CD4-positive, alpha-beta T cell treated with Interleukin-2 at 100 ng/mL for 4 hours (primary cell): ENCODE data around the gene SYT7.

ENCODE experiments used
- DNase-seq: peaks from one replicate; pipeline ENCODE4 v3.0.0-alpha.2; 2020; ENCODE audit warnings: low spot score

Gene SYT7

DNA sequence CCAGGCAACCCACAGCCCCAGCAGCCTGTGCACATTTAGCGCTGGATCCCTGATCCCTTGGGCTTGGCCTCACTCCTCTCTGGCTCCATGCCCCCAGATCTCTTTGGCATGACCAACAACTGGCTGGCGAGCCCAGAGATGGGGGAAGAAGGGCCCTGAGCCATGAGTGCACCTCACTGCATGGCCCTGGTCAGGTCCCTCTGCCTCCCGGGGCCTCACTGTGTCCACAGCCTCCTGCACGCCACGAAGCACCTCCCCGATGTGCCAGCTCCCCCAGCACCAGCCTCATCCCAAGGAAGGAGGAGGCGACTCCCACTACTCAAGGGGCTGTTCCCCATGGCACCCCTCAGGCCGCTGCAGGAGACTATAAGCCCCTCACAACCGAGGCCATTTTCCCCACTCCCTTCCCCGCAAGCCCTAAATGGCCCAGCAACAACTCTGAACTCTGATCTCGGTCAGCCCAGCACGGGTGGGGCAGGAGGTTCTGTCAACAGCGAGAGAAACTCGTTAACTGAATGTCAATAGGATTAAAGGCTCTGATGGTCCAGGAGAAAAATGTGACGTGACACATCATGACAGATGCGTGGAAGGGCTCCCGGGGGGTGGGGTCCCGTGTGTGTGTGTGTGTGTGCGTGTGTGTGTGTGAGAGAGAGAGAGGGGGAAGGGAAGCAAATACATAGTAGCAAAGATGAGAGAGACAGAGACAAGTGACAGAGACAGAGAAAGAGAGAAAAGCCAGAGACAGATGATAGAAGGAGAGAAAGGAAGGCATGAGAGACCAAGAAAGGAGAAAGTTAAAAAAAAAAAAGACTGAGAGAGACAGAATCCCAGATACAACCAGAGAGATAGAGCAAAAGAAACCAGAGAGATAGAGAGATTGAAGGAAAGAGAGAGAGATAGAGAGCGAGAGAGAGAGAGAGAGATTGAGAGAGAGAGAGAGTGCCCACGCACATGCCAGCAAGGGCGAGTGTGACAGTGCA is 28.4 kb upstream of the SYT7 start:
- DNase-seq: no peak

DNA sequence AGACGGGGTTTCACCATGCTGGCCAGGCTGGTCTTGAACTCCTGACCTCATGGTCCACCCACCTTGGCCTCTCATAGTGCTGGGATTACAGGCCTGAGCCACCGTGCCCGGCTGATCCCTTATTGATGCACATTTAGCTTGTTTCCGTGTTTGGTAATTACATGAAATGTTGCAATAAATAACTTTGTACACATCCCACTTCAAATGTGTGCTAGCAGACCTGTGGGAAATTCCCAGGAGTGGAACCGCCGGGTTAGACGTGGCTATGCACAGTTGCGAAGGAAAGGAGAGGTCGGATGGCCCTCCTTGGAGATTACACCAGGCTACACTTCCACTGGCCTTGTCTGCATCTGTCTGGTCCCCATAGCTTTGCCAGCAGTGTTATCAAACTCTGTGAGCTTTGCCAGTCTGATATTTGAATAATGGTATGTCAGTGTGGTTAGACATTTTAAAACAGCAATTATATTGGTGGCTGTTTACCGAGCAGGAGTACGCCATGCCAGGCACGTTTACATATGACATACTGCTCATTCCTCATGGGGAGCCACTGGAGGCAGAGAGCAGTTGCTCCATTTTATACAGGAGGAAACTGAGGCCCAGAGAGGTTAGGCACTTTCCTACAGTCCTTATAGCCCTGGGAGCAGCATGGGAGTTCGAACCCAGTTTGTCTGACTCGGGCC is 27.2 kb upstream of the SYT7 start:
- DNase-seq: no peak

DNA sequence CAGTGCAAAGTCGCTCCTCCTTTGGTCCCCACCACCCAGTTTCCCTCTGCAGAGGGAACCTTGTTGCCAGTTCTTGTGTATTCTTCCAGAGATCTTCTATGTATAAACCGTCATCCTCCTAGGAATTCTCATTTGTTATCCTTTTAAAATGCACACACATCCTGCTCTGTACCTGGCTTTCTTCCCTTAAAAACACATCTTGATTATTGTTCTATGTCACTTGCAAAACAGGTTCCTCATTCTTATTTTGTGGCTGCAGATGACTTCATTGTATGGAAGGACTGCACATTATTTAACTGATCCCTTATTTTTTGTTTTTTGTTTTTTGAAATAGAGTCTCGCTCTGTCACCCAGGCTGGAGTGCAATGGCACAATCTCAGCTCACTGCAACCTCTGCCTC is 26.6 kb upstream of the SYT7 start:
- no peak for DNase-seq

DNA sequence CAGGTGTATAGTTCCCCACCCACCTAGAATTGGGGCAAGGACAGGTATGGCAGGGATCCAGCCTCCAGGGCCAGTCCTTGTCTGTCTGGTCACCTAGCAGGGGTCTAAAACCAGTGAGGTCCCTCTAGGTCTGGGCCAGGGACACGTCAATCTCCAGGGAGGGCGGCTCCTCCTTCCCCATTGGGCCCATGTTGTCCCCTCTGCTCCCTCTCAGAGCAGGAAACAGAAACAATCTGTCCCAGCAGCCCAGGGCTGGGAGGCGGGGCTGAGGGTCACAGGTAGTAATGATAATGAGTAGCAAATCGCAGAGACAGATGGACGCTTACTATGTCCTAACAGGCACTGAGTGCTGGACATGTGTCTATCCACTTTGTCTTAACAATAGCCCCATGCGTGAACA is 22.8 kb upstream of the SYT7 start:
- no peak for DNase-seq

DNA sequence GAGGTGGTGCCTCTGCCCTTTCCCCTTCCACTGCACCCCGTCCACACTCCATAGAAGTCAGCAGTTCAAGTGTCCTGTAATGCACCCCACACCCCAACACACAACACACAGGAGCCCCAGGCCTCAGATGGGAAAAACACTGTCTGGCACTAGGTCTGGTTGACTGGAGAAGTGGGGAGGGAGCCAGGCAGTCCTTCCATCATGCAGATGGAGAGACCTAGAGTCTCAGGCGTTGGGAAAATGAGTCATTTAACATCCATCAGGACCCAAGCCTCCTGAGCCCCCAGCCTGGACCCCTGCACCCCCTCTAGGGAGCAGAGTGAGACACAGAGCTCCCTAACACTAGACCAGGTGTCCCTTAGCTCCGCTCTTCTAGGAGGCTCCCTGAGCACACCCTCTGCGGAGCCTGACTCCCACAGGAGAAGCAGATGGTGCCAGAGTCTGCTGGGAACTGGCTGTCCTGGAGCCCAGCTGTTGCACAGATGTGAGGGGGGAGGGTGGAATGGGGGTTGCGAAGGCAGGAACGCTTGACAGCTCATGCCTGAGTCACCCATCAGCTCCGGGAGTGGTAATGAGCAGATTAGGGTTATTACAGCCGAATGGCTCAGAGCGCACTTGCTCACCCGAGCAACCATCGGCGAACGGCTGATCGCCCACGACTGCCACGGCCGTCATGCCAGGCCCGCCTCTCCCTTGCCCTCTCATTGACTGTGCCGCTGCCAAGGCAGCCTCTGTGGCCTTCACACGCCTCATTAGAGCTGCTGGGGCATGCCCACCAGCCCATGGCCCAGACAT is 22.1 kb upstream of the SYT7 start:
- no peak for DNase-seq

DNA sequence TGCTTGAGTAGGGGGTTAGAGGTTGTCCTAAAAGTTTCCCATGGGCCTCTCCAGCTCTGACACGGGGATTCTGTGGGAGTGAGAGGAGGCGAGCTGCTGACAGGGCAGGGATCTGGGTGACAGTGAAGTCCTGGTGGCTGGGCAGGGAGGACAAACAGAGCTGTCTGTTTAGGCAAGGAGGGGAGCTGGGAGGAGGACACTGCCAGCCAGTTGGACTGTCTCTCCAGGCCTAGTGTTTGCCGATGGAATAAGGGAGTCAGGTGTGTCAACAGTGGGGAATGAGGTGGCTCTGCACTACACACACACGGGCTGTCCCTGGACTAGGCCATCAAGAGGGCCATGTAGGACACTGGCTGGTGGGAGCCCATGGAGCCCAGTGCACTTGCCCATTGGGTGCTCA is 20.6 kb upstream of the SYT7 start:
- DNase-seq: no peak

DNA sequence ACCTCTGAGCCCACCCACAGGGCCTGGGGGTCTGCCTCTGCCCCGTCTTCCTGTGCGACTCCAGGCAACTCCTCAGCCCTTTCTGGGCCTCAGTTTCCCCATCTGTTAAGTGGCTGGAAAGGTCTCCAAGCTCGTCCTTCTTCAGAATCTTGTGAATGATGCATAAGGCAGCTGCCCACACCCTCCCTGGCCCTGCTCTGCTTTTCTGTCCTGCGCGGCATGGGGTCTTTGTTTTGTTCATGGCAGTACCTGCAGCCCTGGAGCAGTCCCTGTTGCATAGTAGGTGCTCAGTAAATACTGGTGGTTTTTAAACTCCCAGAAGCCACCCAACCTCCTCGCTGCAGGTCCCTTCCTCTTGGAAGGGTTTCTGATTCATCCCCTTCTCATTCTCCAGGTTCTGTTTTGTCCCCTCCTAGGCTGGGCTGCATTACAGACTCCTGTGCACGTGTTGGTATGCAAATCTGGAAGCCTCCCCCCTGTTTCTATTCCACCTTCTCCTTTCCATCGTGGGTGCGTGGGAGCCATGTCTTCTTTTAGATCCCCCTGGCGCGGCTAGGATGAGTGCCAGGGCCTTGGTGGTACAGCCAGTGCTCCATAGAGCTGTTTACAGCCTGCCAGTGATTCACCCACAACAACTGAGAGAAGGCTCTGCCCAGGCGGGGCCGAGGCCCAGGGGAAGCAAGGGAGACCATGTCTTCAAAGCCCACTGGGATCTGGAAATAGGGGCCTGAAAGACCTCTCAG is 19.3 kb upstream of the SYT7 start:
- no peak for DNase-seq

DNA sequence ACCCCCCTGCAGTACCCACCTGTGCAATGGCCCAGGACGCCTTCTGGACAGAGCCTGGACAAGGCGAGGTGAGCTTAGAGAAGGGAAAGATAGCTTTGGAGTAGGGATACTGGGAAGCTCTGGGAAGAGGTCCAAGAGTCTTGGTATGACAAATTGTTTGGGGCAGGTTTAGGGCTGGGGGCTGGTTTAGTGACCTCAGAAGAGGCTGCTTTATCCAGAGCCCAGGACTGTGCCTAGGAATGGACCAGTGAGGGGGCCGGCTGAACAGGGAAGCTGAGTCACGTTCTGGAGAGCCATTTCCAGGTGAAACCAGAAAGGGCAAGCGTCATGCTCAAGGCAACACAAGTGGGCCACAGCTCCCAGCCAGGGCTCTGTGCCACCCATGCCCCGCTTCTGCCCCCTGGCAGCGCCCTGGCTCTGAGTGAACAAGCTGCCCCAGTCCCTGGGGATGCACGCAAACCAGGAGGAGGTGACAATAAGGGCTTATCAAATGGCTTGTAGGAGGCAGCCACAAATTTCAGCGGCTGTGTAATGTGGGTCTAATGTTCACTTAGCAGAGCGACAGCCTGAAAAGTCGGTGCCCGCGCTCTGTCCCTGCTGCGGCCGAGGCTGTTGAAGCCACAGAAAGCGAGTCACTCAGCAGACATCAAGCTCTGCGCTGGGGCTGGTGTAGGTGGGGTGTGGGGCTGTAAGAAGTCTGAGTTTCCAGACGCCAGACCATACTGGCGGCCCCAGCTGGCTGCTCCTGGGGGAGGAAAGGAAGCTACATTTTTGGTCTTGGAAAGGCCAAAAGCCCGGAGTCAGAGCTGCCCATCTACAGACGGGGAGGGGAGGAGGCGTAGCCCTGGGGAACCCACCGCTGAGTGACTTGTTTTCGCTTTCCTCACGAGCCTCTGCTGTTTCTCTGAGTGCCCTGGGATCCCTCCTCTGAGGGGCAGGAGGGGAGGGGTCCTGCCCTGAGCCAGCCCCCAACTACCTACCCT is 18.3 kb upstream of the SYT7 start:
- DNase-seq: no peak

DNA sequence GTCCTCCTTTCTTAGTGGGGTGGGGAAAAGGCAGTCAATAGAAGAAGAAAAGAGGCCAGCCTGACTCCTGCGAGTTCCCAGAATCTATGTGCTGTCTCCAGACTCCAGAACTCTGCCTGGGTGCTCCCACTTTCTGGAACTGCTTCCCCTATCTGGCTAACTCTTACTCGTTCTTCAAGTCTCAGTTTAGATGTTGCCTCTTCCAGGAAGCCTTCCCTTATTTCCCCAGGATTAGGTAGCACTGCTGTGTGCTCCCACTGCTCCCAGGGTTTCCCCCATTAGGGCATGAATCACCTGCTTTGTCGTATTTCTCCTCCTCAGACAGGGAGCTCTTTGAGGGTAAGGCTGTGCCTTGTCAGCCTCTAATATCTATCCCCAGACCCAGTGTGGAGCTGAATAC is 17.5 kb upstream of the SYT7 start:
- no peak for DNase-seq

DNA sequence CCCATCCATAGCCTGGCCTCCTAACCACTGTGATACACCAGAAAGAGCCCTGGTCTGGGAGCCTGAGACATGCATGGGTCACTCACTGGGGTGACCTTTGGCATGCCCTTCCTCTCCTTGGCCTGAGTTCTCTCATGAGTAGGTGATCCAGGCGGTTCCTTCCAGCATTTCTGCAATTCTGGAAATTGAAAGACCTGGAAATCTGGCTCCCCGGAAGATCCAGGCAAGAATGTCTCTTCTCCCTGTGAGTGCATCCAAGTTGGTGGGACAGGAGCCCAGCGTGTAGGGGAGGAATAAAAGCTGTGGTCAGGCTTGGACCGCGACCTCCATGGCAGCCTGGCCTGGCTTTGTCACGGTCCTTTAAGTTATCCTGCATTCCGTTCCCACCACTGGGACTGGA is 16.1 kb upstream of the SYT7 start:
- no peak for DNase-seq

DNA sequence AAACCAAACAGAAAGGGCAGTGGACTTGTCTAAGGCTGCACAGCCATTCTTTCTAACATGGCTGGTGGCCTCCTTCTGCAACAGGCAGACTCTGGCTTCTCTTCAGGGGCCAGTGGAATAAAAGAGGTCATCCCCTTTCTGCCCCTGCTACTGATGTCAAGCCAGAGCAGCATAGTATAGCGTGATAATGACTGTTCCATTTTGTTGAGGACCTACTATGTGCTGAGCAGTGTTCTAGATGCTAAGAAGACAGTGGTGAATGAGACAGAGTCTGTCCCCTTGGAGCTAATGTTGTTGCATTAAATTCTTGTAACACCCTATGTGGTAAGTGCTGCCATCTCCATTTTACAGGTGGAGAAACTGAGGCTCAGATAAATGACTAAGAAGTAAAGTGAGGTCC is 15.7 kb upstream of the SYT7 start:
- no peak for DNase-seq

DNA sequence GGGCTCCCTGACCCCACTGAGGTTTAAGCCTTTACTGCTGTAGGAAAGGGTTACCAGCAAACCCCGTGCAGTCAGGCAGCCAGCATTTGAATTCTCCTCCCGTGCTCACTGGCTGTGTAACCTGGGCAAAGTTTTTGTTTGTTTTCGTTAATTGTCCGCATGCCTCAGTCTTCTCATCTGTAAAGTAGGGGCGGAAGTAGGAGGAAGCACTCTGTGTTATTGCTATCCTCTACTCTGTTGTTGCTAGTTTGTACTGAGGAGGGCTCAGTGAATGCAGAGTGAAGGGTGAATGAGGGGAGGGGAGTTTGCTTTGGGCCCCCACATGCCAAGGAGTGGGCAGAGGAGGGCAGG is 14.0 kb upstream of the SYT7 start:
- DNase-seq: no peak

DNA sequence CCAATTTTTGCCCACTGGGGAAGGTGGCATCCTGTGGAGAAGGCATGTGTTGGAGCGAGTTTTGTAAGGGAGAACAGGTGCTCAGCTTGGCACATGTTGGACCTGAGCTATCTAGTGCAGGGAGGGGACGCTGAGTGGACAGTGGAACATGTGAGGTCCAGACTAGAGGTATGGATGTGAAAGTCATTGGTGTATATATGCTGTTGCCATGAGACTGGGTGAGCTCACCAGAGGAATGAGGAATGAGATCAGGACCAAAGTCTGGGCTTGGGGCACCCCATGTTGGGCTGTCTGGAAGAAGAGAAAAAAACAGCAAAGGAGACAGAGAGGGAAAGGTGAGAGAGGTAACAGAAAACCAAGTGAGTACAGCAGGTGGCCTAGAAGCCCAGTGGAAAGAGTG is 12.3 kb upstream of the SYT7 start:
- DNase-seq: no peak

DNA sequence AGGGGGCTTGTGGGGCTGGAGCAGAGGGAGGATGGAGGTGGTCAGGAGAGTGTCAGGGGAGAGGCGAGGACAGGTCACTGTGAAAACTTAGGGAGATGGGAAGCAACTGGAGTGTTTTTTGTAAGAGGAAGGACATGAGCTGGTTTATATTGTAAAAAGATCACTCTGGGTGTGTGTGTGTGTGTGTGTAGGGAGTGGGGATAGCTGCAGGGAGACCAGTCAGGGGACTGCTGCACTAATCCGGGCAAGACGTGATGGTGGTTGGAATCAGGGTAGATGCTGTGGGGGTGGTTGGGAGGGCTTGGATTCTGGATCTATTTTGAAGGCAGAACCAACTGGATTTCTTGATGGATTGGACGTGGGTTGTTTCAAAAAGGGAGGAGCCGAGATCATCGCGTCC is 11.3 kb upstream of the SYT7 start:
- DNase-seq: no peak

DNA sequence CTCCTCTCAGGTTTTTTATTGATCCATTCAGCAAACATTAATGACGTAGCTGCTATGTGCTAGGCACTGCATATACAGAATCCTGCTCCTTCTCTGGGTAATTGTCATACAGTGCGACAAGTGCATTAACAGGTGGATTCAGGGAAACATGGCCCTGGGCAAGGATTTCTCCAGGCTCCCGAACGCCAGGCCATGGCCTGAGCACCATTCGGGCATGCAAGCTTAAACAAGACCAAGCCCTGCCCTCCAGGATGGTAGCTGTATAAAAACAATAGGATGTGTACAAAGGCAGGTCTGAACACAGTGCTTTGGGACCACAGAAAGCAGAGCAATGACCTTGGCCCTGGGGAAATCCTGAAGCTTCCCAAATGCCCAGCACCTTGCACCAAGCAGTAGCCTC is 9.1 kb upstream of the SYT7 start:
- DNase-seq: no peak

DNA sequence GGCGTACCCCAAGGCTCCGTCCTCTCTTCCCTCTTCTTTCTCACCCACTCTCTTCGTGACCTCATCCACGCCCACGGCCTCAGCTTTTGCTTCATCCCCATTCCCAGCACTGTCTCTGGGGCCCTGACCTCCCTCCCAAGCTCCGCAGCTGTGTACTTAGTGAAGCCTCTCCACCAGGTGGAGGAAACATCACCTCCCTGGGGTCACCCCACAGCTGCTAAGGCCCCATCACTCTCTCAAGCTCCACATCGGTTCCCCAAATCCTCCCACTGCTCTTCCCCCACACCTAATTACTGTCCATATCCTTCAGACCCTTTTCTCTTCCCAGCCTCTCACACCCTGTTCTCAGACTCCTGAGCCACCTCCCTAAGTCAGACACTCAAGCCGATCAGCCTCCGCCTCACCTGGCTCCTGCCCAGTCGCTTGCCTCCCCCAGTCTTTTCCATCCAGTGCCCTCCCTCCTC is 7.9 kb upstream of the SYT7 start:
- no peak for DNase-seq

DNA sequence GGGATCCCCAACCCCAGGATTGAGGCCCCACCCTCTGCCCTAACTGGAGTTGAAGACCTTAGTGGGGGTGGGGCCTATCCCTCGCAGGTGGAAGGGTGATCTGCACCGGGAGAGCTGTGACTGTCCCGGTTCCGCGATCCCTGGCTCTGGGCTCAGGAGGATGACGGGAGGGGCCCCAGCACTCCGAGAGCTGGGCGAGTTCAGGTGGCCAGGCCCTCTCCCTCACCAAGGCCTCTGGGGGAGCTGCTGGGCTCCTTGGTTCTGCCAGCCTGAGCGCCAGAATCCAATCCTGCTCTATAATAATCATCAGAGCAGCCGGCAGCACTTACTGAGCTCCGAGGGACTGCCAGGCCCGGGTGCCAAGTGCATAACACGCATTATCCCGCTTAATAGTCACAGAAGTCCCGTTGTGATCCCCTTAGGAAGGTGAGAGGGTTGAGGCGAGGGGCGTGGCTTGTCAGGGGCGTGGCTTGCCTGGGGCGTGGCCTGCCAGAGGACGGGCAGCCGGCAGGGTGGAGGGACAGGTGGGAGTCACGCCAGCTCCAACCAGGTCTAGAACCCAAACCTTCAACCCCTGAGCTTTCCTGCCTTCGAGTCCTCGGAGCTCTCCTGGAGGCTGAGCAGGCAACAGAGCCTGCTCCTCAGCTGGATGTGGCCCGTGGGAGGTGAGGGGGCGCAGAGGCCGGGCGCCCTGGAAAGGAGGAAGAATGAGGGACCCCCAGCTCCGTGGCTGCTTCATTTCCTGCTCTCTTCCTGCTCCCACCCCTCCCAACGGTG is 7.3 kb upstream of the SYT7 start:
- peak; percentile 44 for DNase-seq

DNA sequence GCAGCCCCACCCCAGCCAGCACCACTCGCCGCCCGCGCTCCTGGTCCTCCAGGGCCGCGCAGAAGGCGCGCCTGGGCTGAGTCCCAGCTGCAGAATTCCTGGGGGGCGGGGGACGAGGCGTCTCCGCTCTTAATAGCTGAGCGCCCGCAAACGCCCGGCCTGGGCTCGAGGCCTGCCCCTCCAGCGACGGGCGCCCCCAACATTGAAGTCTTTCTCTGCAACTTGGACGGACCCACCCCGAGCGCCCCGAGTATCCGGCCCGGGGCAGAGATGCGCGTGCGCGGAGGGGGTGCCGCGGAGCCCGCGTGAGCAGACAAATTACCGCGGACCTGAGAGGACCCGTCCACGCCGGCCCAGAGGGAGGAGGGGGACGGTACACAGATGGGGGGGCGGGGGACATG is 6.7 kb upstream of the SYT7 start:
- DNase-seq: peak; percentile 16

DNA sequence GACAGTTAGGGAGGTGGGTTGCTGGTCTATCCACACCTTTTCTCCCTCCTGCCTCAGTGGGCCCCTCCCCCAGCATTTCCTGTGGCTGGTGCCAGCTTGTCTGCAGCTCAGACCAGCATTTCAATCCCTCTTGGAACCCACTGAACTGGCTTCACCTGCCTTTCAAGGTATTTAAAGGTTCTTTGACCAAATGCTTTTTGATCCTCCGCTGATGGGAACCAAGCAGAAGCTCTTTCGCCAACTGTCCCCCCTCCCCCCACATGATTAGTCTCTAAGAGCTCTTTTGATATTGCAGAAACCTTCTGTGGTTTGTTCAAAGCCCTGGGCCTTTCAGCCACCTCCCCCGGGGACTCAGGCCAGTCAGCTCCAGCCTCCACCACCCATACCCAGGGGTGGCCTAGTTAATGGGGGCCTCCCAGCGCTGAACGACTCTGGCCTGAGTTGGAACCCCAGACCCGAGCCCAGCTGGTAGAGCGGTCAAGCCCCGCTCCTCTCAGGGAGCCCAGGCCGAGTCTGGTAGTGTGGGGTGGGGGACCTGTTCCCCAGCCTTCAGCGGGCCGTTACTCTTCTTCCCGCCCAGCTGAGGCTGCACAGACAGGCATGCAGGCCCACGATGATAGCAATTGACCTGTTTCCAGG is 6.0 kb upstream of the SYT7 start:
- DNase-seq: no peak
